Jurkat, Clone E6-1 (cell line): ENCODE data around the gene BEST1.
"Not testable (repeated sequence)": the region's sequence is repeated elsewhere in the genome, so short reads cannot be mapped to it uniquely, and the experiment has no call there.

Experiments
- DNase-seq: peaks from one replicate; pipeline ENCODE4 v3.0.0-alpha.2; 2011; ENCODE audit warnings: low read depth, low spot score
- H3K4me3 ChIP-seq: 2 replicates; pipeline ENCODE4 v1.5.1; 2011; ENCODE audit warnings: mild to moderate bottlenecking, low read length, control low read depth, moderate library complexity

Gene BEST1

GRCh38 chr11:62001450-62002191, 51.5 kb downstream of the BEST1 start:
- no peak overlapping the region for H3K4me3 ChIP-seq
- no peak for DNase-seq

- DNase-seq, H3K4me3 ChIP-seq: not testable (repeated sequence)
These were observed 52.1 kb downstream of the BEST1 start for GRCh38 chr11:62002283-62002682.

- no peak for DNase-seq
- no peak overlapping the region for H3K4me3 ChIP-seq
These were observed 54.3 kb downstream of the BEST1 start for GRCh38 chr11:62004473-62004872.

- DNase-seq: no peak
- no peak overlapping the region for H3K4me3 ChIP-seq
These were observed 58.0 kb downstream of the BEST1 start for GRCh38 chr11:62008193-62008592.

GRCh38 chr11:62010935-62011528, 60.9 kb downstream of the BEST1 start:
- H3K4me3 ChIP-seq: no peak overlapping the region
- DNase-seq: no peak

- no peak overlapping the region for H3K4me3 ChIP-seq
- DNase-seq: no peak
These were observed 61.7 kb downstream of the BEST1 start for GRCh38 chr11:62011881-62012280.

- no peak for DNase-seq
- H3K4me3 ChIP-seq: no peak overlapping the region
These were observed 62.3 kb downstream of the BEST1 start for GRCh38 chr11:62012451-62012831.

- no peak overlapping the region for H3K4me3 ChIP-seq
- no peak for DNase-seq
These were observed 62.8 kb downstream of the BEST1 start for GRCh38 chr11:62012832-62013461.
